Measurements from ENCODE around the gene HBS1L.

DNA sequence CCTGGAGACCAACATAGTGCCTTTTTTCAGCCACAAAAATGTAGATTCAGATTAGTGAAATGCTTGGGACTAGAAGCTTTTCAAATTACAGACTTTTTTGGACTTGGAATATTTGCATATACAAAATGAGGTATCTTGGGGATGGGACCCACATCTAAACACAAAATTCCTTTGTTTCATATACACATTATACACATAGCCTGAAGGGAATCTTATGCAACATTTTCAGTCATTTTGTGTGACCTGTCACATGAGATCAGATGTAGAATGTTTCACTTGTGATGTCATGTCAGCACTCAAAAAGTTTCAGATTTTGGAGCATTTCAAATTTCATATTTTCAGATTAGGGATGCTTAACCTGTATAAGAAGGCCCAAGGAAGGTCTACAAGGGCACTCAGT lies 60.2 kb downstream of the HBS1L start:
- TF ChIP-seq GABPA (IDR thresholded peaks at IDR 0.05; ENCODE audit: low read depth) (no peak), POLR2AphosphoS5 (IDR thresholded peaks at IDR 0.05; ENCODE audit: low read depth) (no peak)

All from HL-60 (cell line).